Esophagus mucosa (tissue), 1 donor: Measurements from ENCODE around the gene MCC. TPM values are rescaled to one million over a fixed set of nuclear protein-coding genes. Genes with fewer than 3 reads are reported as not detected.
A peak's percentile ranks its signal among the peaks of the same experiment; 100 is the strongest.
"Not testable (repeated sequence)": the region's sequence is repeated elsewhere in the genome, so short reads cannot be mapped to it uniquely, and the experiment has no call there.

Experiments
- ATAC-seq: fragments of 200-7000 bp; cut with Tn5 transposase; one replicate; pipeline ENCODE4 v1.9.1; 2020
- total RNA-seq: library from RNA; stranded (reverse); gene quantifications from one replicate; pipeline ENCODE4 v1.2.4, GENCODE V29; 2023
- donor health status: DM: yes; HTN: yes; CAD: no.

MCC gene
- total RNA-seq, 1 donor from 2014 or later, result 37.6 TPM

DNA sequence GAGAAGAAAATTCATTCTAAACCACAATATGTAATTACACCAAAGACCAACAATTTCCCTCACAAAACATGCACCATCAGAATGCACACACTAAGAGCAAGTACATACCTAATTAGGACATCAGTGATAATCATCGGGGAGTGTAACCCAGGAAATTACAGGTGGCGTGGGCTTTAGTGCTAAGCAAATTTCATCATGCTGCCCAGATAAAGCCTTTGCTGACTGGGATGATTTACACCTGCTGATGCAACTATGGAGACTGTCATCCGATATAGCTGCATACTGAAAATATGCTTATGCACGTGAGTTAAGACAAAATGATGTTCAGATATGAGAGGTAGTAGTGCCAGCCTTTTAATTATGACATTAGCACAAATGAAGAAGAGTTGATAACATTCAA, 388.4 kb downstream of the MCC start:
- no peak for ATAC-seq

- ATAC-seq, result no peak
Observed at GRCh38 chr5:113098378-113098777, 389.9 kb downstream of the MCC start.

DNA sequence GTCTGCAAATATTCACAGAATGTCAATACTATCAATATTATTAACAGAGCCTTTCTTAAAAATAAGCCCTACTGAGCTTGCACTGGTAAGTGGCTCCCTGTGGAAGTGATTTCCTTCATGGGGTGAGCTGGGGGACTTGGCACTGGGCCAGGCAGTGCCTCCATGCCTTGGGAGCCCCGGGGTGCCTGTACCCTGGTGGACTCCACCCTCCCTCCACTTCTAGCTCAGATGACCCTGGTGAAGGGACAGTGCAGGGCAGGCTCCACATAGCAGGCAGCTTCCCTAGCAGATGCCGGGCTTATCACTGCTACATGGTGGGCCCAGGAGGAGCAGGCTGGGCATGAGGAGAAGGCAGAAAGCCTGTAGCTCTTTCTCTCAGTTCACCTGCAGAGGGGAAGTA, 392.4 kb downstream of the MCC start:
- no peak for ATAC-seq

DNA sequence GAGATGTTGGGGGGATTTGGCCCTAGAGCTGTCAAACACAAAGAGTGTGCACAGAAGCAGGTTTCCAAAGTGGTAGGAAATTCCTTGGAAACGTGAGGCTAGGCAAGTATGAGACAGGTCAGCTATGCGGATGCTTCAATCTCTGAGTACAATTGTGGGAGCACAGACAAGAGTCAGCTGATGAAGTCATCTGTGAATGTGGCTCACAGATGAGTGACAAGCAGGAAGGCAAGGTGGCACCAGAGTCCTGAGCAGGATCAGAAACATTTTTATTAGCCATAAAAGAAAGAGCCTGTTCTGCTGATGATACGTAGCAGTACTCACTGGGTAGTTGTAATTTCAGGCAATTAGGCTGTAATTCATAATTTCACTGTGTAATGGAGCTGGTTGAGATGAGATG, 394.7 kb downstream of the MCC start:
- ATAC-seq, result no peak

DNA sequence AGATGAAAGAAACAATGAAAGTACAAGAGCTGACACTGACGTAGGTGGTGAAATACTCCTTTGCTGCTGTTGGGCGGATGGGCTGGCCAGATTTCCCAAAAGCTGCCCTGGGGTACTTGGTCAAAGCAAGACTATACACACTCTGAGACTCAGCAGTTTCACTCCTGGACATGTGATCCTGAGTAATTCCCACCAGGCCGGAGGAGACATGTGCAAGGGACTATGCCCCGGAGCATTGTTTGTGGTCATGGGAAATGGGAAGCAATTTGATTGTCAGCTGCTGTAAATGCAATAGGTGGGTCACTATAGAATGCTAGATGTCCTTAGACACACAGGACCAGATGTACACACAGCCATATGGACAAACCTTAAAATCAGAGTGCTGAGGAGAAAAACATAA, 395.6 kb downstream of the MCC start:
- peak; percentile 26 for ATAC-seq

GRCh38 chr5:113091622-113092021, 396.6 kb downstream of the MCC start:
- ATAC-seq, result no peak

DNA sequence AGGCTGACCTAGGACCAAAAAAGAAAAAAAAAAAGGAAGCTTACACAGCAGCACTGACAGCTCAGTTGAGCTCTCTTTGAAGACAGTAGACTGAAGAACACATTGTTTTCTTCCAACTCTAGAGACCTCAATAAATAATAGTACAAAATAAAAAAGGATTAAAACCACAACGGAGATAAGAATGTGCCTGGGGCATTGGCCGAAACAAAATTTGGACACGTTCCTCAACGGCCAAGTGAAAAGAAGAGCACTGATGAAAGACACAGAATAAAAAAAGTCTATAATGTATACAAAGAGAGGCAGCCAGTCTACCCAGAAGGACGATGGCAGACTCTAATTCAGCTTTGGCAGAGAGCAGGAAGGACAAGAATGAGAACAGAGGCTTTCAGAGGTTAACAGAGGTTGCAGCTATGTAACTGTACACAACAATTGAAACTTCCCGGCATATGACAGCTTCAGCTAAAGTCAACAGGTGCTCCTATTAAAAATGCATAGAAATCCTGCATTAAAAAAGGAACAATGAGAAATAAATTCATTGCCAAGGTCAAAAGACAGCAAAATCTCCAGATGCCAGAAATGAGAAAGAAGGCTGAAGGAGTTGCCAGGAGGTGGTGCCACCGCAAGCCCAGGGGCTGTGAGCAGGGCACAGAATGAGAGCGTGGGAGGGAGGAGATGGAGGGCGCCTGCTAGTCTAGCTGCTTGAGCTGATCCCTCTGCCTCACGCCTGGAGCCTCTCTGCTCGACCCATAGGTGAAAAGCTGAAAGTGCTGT, 397.7 kb downstream of the MCC start:
- peak; percentile 63 for ATAC-seq

GRCh38 chr5:113089653-113090335, 398.5 kb downstream of the MCC start:
- ATAC-seq, result no peak

DNA sequence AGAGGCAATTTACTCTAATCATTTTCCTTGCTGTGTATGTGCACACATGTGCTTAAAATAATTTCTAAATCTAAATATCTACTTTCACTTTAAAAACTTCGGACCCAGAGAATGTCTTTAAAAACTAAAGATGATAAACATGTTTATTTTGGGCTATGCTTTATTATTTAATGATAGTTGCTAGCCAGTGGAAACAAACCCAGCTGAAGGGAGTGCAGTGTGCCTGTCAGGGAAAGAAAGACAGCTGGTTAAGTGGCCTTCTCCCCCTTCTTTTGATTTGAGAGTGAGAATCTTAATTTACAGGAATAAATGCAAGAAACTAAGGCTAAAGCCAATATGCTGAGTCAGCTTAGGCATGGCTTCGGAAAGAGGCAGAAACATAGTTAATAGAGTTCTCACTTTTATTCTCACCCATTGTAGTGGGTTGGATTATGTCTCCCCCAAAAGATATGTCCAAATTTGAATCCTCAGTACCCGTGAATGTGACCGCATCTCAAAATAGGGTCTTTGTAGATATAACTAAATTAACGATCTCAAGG, 400.2 kb downstream of the MCC start:
- no peak for ATAC-seq

DNA sequence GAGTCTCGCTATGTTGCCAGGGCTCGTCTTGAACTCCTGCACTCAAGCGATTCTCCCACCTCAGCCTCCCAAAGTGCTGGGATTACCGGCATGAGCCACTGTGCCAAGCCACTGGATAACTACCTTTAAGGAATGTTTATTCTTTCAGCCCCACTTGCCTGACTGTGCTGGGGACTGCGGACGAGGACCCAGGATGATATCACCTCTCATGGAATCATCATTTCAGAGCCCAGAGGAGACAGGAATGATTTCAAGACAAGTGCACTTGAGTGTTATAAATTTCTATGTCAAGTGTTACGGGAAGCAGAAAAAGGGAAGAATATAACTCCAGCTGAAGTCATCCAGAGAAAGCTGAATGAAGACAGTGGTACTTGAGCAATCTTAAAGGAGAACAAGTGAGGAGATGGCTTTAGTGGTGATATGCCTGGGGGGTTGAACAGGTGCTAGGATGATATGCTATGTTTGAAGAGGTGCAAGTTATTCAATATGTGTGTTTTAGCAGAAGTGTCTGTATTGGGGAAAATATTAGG, 402.3 kb downstream of the MCC start:
- no peak for ATAC-seq

DNA sequence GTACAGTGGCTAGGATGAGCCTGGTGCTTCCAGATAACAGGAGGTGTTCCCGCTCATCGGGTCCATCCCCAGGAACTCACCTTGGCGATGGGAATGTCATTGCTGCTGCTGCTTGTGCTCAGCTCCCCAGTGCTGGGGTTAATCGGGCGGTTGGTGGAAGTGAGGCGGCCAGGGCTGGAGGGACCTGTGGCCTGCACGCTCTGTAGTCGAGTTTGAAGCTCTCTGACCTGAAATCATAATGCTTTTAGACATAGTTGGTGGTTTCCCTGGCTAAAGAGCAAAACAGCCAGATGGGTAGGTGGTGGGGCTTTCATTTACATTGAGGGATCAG, 403.2 kb downstream of the MCC start:
- no peak for ATAC-seq

GRCh38 chr5:113084402-113085083, 403.7 kb downstream of the MCC start:
- no peak for ATAC-seq

DNA sequence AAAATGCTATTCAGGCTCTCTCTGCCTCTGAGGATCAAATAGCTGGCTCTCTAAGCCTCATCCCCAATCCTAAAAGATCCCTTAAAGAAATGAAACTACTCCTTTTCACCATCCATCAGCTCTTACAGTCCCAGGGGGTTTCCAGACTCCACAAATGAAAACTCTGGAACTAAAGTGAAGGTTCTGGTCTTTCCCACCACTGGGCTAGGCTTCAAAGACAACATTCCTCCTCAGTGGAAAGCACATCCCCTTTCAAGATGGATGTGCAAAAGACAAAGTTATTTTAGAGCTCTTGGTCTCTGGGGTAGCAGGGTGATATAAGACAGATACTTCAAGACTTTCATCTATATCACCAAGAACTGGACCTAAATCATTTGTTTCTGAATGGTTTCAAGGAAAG, 404.8 kb downstream of the MCC start:
- ATAC-seq, result no peak

DNA sequence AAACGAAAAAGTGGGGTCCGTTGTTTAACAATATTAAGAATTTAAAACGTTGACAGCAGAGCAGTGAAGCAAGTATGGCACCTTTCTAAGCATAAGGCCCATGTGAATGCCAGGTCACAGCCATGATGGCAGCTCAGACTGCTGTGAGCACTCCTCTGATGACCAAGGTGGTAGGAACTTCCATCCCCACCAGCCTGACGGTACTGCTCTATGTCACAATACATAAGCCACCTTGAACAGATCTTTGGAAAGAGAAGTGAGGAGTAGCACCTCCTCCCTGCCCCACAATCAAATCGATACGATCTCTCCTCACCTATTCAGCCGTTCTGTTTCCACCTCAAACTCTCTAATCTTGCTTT, 405.7 kb downstream of the MCC start:
- no peak for ATAC-seq

DNA sequence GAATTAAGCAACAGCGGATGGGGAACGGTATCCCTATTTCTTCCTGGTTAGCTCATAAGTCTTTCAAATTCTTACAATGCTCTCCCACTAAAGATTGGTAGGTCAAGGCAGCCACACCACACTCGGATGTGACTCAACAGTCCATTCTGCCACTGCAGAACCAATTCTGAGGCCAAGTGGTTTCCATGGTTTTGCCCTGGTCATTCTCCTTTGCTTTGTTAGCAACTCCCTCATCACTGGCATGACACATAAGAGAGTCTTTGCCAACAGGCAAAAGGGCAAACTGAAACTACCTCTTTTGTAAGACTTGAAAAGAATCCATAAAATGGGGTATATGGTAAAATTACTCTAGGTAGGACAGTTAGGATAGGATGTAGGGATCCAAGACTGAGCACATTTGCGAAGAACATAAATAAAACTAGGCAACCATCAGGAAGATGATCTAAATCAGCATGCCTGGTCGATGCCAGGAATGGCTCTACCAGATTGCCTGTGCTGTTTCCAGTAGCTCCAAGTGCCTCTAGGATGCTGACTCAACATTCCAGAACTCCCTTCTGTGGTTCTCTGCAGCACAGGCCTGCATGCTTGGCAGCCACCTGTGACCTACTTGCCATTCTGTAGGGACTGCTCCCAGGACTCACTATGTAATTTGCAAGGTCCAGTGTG, 406.2 kb downstream of the MCC start:
- no peak for ATAC-seq

- no peak for ATAC-seq
Observed at GRCh38 chr5:113081091-113081839, 407.0 kb downstream of the MCC start.

DNA sequence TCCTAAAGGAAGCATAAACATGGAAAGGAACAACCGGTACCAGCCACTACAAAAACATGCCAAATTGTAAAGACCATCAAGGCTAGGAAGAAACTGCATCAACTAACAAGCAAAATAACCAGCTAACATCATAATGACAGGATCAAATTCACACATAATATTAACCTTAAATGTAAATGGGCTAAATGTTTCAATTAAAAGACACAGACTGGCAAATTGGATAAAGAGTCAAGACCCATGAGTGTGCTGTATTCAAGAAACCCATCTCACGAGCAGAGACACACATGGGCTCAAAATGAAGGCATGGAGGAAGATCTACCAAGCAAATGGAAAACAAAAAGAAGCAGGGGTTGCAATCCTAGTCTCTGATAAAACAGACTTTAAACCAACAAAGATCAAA, 411.6 kb downstream of the MCC start:
- not testable (repeated sequence) for ATAC-seq

GRCh38 chr5:113075019-113075418, 413.2 kb downstream of the MCC start:
- ATAC-seq, result no peak

GRCh38 chr5:113073629-113074034, 414.6 kb downstream of the MCC start:
- ATAC-seq, result not testable (repeated sequence)

- no peak for ATAC-seq
Observed at GRCh38 chr5:113071401-113071800, 416.9 kb downstream of the MCC start.

GRCh38 chr5:113070901-113071300, 417.4 kb downstream of the MCC start:
- ATAC-seq, result no peak

- no peak for ATAC-seq
Observed at GRCh38 chr5:113068559-113068958, 419.7 kb downstream of the MCC start.
